ENCODE measurements around the gene ACSL4.

Gene ACSL4

DNA sequence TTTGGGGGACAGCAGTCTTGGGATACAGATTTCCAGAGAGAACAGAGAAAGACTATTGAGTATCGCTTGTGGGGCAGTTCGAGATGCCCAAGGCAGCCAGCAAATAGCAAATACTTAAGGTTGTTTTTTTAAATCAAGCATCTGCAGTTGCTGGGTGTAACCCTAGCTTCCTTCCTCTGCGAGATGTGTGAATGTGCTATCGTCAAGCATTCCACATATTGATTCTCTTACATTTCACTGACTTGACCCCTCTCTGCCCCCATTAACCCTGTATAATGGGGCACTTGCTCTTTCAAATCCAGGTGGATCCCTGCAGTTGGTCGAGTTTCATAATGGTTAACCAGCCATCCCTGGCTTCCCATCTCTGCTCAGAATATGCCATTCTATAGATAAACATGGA, 131.6 kb downstream of the ACSL4 start:
- DNase-seq (ENCODE audit: low read depth) = no peak
- no peak overlapping the region for H3K4me3 ChIP-seq (ENCODE audit: low read depth, low read length)
- TF ChIP-seq MYC (IDR thresholded peaks at IDR 0.05; ENCODE audit: low read depth, low read length) = no peak

DNA sequence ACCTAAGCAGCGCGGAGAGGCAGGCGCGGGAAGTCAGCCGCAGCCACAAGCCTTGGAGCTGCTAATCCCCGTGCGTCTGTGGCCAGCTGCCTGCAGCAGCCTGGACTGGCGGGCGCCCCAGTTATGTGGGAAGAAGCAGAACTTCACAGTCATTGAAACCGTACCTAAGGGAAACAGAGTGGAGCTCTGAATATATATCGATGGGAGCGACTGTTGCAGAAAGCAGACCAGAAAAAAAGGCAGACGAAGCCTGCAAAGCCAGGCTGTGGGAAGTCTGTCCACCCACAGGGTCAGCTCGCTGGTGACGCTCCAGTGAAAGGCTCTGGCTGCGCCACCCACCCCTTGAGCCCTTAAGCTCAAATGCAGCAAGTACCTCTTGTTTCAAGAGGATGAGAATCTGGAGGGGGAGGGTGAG, 132.8 kb downstream of the ACSL4 start:
- no peak overlapping the region for H3K4me3 ChIP-seq (ENCODE audit: low read depth, low read length)
- TF ChIP-seq, protein P1, sequence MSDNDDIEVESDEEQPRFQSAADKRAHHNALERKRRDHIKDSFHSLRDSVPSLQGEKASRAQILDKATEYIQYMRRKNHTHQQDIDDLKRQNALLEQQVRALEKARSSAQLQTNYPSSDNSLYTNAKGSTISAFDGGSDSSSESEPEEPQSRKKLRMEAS (IDR thresholded peaks at IDR 0.05; ENCODE audit: low read depth, low read length) = no peak
- TF ChIP-seq, protein P2, sequence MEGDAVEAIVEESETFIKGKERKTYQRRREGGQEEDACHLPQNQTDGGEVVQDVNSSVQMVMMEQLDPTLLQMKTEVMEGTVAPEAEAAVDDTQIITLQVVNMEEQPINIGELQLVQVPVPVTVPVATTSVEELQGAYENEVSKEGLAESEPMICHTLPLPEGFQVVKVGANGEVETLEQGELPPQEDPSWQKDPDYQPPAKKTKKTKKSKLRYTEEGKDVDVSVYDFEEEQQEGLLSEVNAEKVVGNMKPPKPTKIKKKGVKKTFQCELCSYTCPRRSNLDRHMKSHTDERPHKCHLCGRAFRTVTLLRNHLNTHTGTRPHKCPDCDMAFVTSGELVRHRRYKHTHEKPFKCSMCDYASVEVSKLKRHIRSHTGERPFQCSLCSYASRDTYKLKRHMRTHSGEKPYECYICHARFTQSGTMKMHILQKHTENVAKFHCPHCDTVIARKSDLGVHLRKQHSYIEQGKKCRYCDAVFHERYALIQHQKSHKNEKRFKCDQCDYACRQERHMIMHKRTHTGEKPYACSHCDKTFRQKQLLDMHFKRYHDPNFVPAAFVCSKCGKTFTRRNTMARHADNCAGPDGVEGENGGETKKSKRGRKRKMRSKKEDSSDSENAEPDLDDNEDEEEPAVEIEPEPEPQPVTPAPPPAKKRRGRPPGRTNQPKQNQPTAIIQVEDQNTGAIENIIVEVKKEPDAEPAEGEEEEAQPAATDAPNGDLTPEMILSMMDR (IDR thresholded peaks at IDR 0.05; ENCODE audit: low read depth, low read length) = no peak
- TF ChIP-seq POLR2A (IDR thresholded peaks at IDR 0.05; ENCODE audit: extremely low read depth, insufficient read length) (no peak), MYC (IDR thresholded peaks at IDR 0.05; ENCODE audit: low read depth, low read length) (no peak)
- DNase-seq (ENCODE audit: low read depth) = peak; percentile 63

DNA sequence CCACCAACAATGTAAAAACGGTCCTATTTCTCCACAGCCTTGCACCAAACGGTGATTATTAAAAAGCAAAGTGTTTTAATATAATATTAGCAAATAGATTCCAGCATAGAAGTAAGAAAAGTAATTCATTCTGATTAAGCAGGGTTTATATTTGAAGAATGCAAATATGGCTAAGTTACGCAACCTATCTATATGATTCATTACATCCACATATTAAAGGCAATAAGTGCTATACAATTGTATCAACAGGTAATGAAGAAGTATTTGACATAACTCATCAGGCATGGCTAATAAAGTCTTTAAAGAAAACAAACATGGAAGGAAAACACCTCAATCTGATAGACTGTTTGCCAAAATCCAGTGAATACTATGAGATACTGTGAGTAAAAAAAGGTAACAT, 137.0 kb downstream of the ACSL4 start:
- TF ChIP-seq POLR2A (IDR thresholded peaks at IDR 0.05; ENCODE audit: extremely low read depth, insufficient read length) = no peak
- TF ChIP-seq MYC (IDR thresholded peaks at IDR 0.05; ENCODE audit: low read depth, low read length) = no peak
- TF ChIP-seq, protein P2 (IDR thresholded peaks at IDR 0.05; ENCODE audit: low read depth, low read length) = no peak
- TF ChIP-seq, protein P1 (IDR thresholded peaks at IDR 0.05; ENCODE audit: low read depth, low read length) = no peak
- no peak for DNase-seq (ENCODE audit: low read depth)
- H3K4me3 ChIP-seq (ENCODE audit: low read depth, low read length) = no peak overlapping the region

All from NB4 (cell line).